HepG2 (cell line): ENCODE results near the gene NDEL1.

Source experiments
- TAF15 ChIP-seq: fragments of 200-400 bp; formaldehyde crosslinking; IDR thresholded peaks from one replicate; pipeline ENCODE4 v1.6.1; 2018; ENCODE audit warnings: mild to moderate bottlenecking, low read depth, low read length; ENCODE audit not compliant: poor library complexity, severe bottlenecking
- ZBTB21 ChIP-seq: sonication (generic); formaldehyde crosslinking; IDR thresholded peaks from 2 replicates; pipeline ENCODE4 v1.4.0; 2020; ENCODE audit warnings: missing genetic modification reagents
- ZFP1 ChIP-seq: IDR thresholded peaks from 2 replicates; pipeline ENCODE4 v1.6.1; 2016
- ZNF615 ChIP-seq: sonication (generic); formaldehyde crosslinking; IDR thresholded peaks from 2 replicates; pipeline ENCODE4 v1.5.0; 2020; ENCODE audit warnings: mild to moderate bottlenecking, missing genetic modification reagents, borderline replicate concordance
- ZNF781 ChIP-seq: sonication (generic); formaldehyde crosslinking; IDR thresholded peaks from 2 replicates; pipeline ENCODE4 v1.5.1; 2020; ENCODE audit warnings: borderline replicate concordance, mild to moderate bottlenecking, missing genetic modification reagents; ENCODE audit errors: not compliant biosample characterization
- TF ChIP-seq, protein P1 (sequence below), 2 experiments: IDR thresholded peaks; 2 replicates each; pipeline ENCODE4 v1.6.1; 2011 to 2012; ENCODE audit warnings: low read length in 2 of 2, borderline replicate concordance in 1 of 2, low read depth in 1 of 2, mild to moderate bottlenecking in 1 of 2, moderate library complexity in 1 of 2
- TF ChIP-seq, protein P2 (sequence below): sonication (generic); formaldehyde crosslinking; IDR thresholded peaks from 2 replicates; pipeline ENCODE4 v1.5.1; 2020; ENCODE audit warnings: missing genetic modification reagents, mild to moderate bottlenecking, borderline replicate concordance
- TF ChIP-seq, protein P3 (sequence below): sonication (generic); formaldehyde crosslinking; IDR thresholded peaks from 2 replicates; pipeline ENCODE4 v1.4.0; 2020; ENCODE audit warnings: low read depth, mild to moderate bottlenecking, missing genetic modification reagents

DNA sequence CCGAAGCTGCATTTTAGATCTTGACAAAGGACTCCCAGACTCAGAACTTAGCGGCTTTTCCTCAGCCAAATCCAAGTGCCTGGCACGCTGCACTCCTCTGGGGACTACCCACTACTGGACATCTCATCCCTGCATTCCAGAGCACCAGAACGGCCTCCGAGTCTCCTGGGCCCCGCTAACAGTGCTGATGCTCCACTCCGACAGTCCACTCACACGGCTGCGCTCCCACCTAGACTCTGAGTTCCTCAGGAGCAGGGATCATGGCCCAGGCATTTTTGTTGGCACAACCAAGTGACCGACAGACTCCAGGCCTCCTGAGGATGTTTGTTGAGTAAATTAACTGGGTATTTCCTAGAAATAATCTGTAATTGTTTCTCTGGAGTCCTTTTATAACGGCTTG, 79.1 kb downstream of the NDEL1 start:
- TF ChIP-seq ZBTB21 (no peak), ZNF781 (CRISPR knock-in tag) (no peak), TAF15 (no peak), ZFP1 (CRISPR knock-in tag) (no peak), ZNF615 (no peak)
- TF ChIP-seq, protein P1, sequence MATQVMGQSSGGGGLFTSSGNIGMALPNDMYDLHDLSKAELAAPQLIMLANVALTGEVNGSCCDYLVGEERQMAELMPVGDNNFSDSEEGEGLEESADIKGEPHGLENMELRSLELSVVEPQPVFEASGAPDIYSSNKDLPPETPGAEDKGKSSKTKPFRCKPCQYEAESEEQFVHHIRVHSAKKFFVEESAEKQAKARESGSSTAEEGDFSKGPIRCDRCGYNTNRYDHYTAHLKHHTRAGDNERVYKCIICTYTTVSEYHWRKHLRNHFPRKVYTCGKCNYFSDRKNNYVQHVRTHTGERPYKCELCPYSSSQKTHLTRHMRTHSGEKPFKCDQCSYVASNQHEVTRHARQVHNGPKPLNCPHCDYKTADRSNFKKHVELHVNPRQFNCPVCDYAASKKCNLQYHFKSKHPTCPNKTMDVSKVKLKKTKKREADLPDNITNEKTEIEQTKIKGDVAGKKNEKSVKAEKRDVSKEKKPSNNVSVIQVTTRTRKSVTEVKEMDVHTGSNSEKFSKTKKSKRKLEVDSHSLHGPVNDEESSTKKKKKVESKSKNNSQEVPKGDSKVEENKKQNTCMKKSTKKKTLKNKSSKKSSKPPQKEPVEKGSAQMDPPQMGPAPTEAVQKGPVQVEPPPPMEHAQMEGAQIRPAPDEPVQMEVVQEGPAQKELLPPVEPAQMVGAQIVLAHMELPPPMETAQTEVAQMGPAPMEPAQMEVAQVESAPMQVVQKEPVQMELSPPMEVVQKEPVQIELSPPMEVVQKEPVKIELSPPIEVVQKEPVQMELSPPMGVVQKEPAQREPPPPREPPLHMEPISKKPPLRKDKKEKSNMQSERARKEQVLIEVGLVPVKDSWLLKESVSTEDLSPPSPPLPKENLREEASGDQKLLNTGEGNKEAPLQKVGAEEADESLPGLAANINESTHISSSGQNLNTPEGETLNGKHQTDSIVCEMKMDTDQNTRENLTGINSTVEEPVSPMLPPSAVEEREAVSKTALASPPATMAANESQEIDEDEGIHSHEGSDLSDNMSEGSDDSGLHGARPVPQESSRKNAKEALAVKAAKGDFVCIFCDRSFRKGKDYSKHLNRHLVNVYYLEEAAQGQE (IDR thresholded peaks at IDR 0.05; ENCODE audit: borderline replicate concordance in 1 of 2, low read depth in 1 of 2, low read length in 2 of 2): no peak
- TF ChIP-seq, protein P2, sequence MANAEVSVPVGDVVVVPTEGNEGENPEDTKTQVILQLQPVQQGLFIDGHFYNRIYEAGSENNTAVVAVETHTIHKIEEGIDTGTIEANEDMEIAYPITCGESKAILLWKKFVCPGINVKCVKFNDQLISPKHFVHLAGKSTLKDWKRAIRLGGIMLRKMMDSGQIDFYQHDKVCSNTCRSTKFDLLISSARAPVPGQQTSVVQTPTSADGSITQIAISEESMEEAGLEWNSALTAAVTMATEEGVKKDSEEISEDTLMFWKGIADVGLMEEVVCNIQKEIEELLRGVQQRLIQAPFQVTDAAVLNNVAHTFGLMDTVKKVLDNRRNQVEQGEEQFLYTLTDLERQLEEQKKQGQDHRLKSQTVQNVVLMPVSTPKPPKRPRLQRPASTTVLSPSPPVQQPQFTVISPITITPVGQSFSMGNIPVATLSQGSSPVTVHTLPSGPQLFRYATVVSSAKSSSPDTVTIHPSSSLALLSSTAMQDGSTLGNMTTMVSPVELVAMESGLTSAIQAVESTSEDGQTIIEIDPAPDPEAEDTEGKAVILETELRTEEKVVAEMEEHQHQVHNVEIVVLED (CRISPR knock-in tag): no peak
- TF ChIP-seq, protein P3, sequence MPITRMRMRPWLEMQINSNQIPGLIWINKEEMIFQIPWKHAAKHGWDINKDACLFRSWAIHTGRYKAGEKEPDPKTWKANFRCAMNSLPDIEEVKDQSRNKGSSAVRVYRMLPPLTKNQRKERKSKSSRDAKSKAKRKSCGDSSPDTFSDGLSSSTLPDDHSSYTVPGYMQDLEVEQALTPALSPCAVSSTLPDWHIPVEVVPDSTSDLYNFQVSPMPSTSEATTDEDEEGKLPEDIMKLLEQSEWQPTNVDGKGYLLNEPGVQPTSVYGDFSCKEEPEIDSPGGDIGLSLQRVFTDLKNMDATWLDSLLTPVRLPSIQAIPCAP (CRISPR knock-in tag): no peak
